HepG2 (cell line): Measurements from ENCODE around the gene MB21D2. TPM values are rescaled to one million over a fixed set of nuclear protein-coding genes. Genes with fewer than 3 reads are reported as not detected.

Source experiments
- HNF1A ChIP-seq, 2 experiments: sonication (generic) in 1 of 2; formaldehyde crosslinking in 1 of 2; IDR thresholded peaks; 2 replicates each; pipeline versions ENCODE4 v1.4.0 to v1.6.1; 2016 to 2020; ENCODE audit warnings: borderline replicate concordance in 1 of 2, low read depth in 1 of 2, mild to moderate bottlenecking in 1 of 2, missing genetic modification reagents in 1 of 2
- HNRNPK ChIP-seq: fragments of 200-400 bp; formaldehyde crosslinking; IDR thresholded peaks from 2 replicates; pipeline ENCODE4 v1.6.1; 2018; ENCODE audit warnings: low read length, low read depth, moderate library complexity, mild to moderate bottlenecking; ENCODE audit not compliant: poor library complexity, severe bottlenecking
- MYPOP ChIP-seq: sonication (generic); formaldehyde crosslinking; IDR thresholded peaks from 2 replicates; pipeline ENCODE4 v1.8.1; 2023; ENCODE audit warnings: mild to moderate bottlenecking, moderate library complexity, missing genetic modification reagents
- SALL2 ChIP-seq: sonication (generic); formaldehyde crosslinking; IDR thresholded peaks from 2 replicates; pipeline ENCODE4 v1.8.1; 2023; ENCODE audit warnings: mild to moderate bottlenecking, missing genetic modification reagents, inconsistent platforms
- YEATS2 ChIP-seq: sonication (generic); formaldehyde crosslinking; IDR thresholded peaks from 2 replicates; pipeline ENCODE4 v1.4.0; 2020; ENCODE audit warnings: missing genetic modification reagents, borderline replicate concordance
- ZHX2 ChIP-seq, 2 experiments: sonication (generic) in 1 of 2; formaldehyde crosslinking in 1 of 2; IDR thresholded peaks; 2 replicates each; pipeline versions ENCODE4 v1.6.1 to v1.9.0; 2014 to 2022; ENCODE audit warnings: antibody characterized with exemption in 1 of 2, borderline replicate concordance in 1 of 2, inconsistent platforms in 1 of 2, low read depth in 1 of 2, missing genetic modification reagents in 1 of 2
- ZNF431 ChIP-seq: sonication (generic); formaldehyde crosslinking; IDR thresholded peaks from 2 replicates; pipeline ENCODE4 v1.9.0; 2022; ENCODE audit warnings: missing genetic modification reagents, low read depth, mild to moderate bottlenecking, borderline replicate concordance
- ZNF766 ChIP-seq: sonication (generic); formaldehyde crosslinking; IDR thresholded peaks from 2 replicates; pipeline ENCODE4 v1.5.0; 2020; ENCODE audit warnings: missing genetic modification reagents, borderline replicate concordance
- ZSCAN30 ChIP-seq: sonication (generic); formaldehyde crosslinking; IDR thresholded peaks from 2 replicates; pipeline ENCODE4 v1.5.0; 2020; ENCODE audit warnings: mild to moderate bottlenecking, missing genetic modification reagents
- polyA plus RNA-seq, 8 experiments: library from polyadenylated mRNA; depleted of rRNA in 3 of 8; stranded (reverse) in 7 of 8; unstranded in 1 of 8; fragments of >200 nt; fragmentation: Illumina TruSeq in 4 of 8; extraction: Trizol in 4 of 8; gene quantifications; 2 replicates each; pipeline versions ENCODE4 v1.2.1 to v1.2.3, GENCODE V29; 2011 to 2016; ENCODE audit warnings: low read depth in 4 of 8, missing spikeins in 1 of 8, mixed read lengths in 1 of 8; ENCODE audit not compliant: insufficient read depth in 1 of 8
- total RNA-seq, 5 experiments: library from RNA; depleted of rRNA; stranded (reverse); fragments of >200 nt; fragmentation: Illumina TruSeq; extraction: Trizol; gene quantifications; 2 replicates each; pipeline ENCODE4 v1.2.3, GENCODE V29; 2016; ENCODE audit warnings: low read depth in 1 of 5
- TF ChIP-seq, protein P1 (sequence below): sonication (generic); formaldehyde crosslinking; IDR thresholded peaks from 2 replicates; pipeline ENCODE4 v1.9.0; 2021; ENCODE audit warnings: mild to moderate bottlenecking, missing genetic modification reagents

The MB21D2 gene
- total and polyA plus RNA-seq, 2 of the 13 experiments (the other 11 are each of a cell fraction or from before 2014, with no cell fraction given), result 0.90 to 1.6 TPM

- TF ChIP-seq ZNF766 (no peak), YEATS2 (CRISPR knock-in tag) (no peak), ZSCAN30 (CRISPR knock-in tag) (no peak), HNF1A (IDR thresholded peaks at IDR 0.05; ENCODE audit: low read depth) (no peak), HNF1A (CRISPR knock-in tag; IDR thresholded peaks at IDR 0.05; ENCODE audit: borderline replicate concordance) (no peak), HNRNPK (no peak), ZHX2 (IDR thresholded peaks at IDR 0.05; ENCODE audit: low read depth) (no peak), ZHX2 (CRISPR knock-in tag; IDR thresholded peaks at IDR 0.05; ENCODE audit: borderline replicate concordance) (no peak), MYPOP (0 out of 2 replicates have a peak, but pooled peaks have one; percentile 55), ZNF431 (CRISPR knock-in tag) (no peak), SALL2 (CRISPR knock-in tag) (peak; percentile 46; the same call in 1 of the 2 replicates)
- TF ChIP-seq, protein P1, sequence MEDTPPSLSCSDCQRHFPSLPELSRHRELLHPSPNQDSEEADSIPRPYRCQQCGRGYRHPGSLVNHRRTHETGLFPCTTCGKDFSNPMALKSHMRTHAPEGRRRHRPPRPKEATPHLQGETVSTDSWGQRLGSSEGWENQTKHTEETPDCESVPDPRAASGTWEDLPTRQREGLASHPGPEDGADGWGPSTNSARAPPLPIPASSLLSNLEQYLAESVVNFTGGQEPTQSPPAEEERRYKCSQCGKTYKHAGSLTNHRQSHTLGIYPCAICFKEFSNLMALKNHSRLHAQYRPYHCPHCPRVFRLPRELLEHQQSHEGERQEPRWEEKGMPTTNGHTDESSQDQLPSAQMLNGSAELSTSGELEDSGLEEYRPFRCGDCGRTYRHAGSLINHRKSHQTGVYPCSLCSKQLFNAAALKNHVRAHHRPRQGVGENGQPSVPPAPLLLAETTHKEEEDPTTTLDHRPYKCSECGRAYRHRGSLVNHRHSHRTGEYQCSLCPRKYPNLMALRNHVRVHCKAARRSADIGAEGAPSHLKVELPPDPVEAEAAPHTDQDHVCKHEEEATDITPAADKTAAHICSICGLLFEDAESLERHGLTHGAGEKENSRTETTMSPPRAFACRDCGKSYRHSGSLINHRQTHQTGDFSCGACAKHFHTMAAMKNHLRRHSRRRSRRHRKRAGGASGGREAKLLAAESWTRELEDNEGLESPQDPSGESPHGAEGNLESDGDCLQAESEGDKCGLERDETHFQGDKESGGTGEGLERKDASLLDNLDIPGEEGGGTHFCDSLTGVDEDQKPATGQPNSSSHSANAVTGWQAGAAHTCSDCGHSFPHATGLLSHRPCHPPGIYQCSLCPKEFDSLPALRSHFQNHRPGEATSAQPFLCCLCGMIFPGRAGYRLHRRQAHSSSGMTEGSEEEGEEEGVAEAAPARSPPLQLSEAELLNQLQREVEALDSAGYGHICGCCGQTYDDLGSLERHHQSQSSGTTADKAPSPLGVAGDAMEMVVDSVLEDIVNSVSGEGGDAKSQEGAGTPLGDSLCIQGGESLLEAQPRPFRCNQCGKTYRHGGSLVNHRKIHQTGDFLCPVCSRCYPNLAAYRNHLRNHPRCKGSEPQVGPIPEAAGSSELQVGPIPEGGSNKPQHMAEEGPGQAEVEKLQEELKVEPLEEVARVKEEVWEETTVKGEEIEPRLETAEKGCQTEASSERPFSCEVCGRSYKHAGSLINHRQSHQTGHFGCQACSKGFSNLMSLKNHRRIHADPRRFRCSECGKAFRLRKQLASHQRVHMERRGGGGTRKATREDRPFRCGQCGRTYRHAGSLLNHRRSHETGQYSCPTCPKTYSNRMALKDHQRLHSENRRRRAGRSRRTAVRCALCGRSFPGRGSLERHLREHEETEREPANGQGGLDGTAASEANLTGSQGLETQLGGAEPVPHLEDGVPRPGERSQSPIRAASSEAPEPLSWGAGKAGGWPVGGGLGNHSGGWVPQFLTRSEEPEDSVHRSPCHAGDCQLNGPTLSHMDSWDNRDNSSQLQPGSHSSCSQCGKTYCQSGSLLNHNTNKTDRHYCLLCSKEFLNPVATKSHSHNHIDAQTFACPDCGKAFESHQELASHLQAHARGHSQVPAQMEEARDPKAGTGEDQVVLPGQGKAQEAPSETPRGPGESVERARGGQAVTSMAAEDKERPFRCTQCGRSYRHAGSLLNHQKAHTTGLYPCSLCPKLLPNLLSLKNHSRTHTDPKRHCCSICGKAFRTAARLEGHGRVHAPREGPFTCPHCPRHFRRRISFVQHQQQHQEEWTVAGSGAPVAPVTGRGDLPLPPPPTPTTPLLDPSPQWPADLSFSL (CRISPR knock-in tag), result no peak
These were observed 640 bp downstream of the MB21D2 start (continued) for GRCh38 chr3:192917028-192917403.
